DND-41 (cell line): Measurements from ENCODE around the gene USP48.

Experiments used
- CTCF ChIP-seq: IDR thresholded peaks from 2 replicates; pipeline ENCODE4 v1.5.1; 2012; ENCODE audit warnings: borderline replicate concordance, low read length, moderate library complexity, mild to moderate bottlenecking; ENCODE audit not compliant: poor library complexity, severe bottlenecking; ENCODE audit errors: extremely low read depth
- EZH2 ChIP-seq: IDR thresholded peaks from 3 replicates; pipeline ENCODE4 v1.6.1; 2012; ENCODE audit warnings: borderline replicate concordance, low read depth, mild to moderate bottlenecking, moderate library complexity, low read length, inconsistent platforms; ENCODE audit not compliant: severe bottlenecking

GRCh38 chr1:21668951-21669257, 114.0 kb downstream of the USP48 start:
- TF ChIP-seq CTCF: no peak
- no peak for TF ChIP-seq EZH2
